Measurements from ENCODE around the gene RPS27A. TPM values are rescaled to one million over a fixed set of nuclear protein-coding genes. Genes with fewer than 3 reads are reported as not detected.
"Not testable (repeated sequence)": the region's sequence is repeated elsewhere in the genome, so short reads cannot be mapped to it uniquely, and the experiment has no call there.

RPS27A gene
- total RNA-seq, 4 donors from 2014 or later: 884 to 1,266 (median 965) TPM

- Histone ChIP-seq H3K4me1 (peaks cover 23 to 24% of the 10 kb centered on the region in 2 donors), H3K36me3 (peaks cover 0 to 73% of the 10 kb centered on the region in 2 donors), H3K27ac (no peak overlapping the region), H3K9me3 (no peaks in the 10 kb centered on the region), H3K27me3 (no peaks in the 10 kb centered on the region), H3K4me3 (no peak overlapping the region)
- intact Hi-C loops (cut with DNase I; ENCODE audit: low total_unique reads): loop anchor here (10.0 kb wide), 1 partner anchor 379 kb away; the partner anchor contains the start of gene PPP4R3B
- in situ Hi-C loops (cut with MboI; ENCODE audit: low sequenced_read_pairs in 4 of 4): no loop called here
- no peak for ATAC-seq
- TF ChIP-seq POLR2A (IDR thresholded peaks at IDR 0.05): no peak
- TF ChIP-seq CTCF (IDR thresholded peaks at IDR 0.05 in 4 of 5, conservative IDR thresholded peaks at IDR 0.05 in 1 of 5): no peak
- DNase-seq: no peak
Measured at GRCh38 chr2:55235724-55236538, 3.4 kb downstream of the RPS27A start.

GRCh38 chr2:55236992-55237543, 4.6 kb downstream of the RPS27A start:
- H3K27me3 ChIP-seq: no peaks in the 10 kb centered on the region
- intact Hi-C loops (cut with DNase I; ENCODE audit: low total_unique reads): loop anchor here (10.0 kb wide), 1 partner anchor 378 kb away; the partner anchor contains the start of gene PPP4R3B
- in situ Hi-C loops (cut with MboI; ENCODE audit: low sequenced_read_pairs in 4 of 4): no loop called here
- no peaks in the 10 kb centered on the region for H3K9me3 ChIP-seq
- no peak overlapping the region for H3K4me3 ChIP-seq
- peaks cover 14 to 17% of the 10 kb centered on the region in 2 donors for H3K4me1 ChIP-seq
- peaks cover 0 to 82% of the 10 kb centered on the region in 2 donors for H3K36me3 ChIP-seq
- TF ChIP-seq CTCF (IDR thresholded peaks at IDR 0.05 in 4 of 5, conservative IDR thresholded peaks at IDR 0.05 in 1 of 5) (no peak), POLR2A (IDR thresholded peaks at IDR 0.05) (no peak)
- H3K27ac ChIP-seq: no peak overlapping the region
- ATAC-seq: no peak
- DNase-seq: no peak

GRCh38 chr2:55239656-55240222, 7.3 kb downstream of the RPS27A start:
- Histone ChIP-seq H3K9me3 (no peaks in the 10 kb centered on the region), H3K27me3 (no peaks in the 10 kb centered on the region), H3K36me3 (peaks cover 0 to 94% of the 10 kb centered on the region in 2 donors), H3K4me3 (no peak overlapping the region), H3K27ac (no peak overlapping the region), H3K4me1 (peaks cover 0 to 2% of the 10 kb centered on the region in 2 donors)
- ATAC-seq: no peak
- TF ChIP-seq POLR2A (IDR thresholded peaks at IDR 0.05): no peak
- no peak for TF ChIP-seq CTCF (IDR thresholded peaks at IDR 0.05 in 4 of 5, conservative IDR thresholded peaks at IDR 0.05 in 1 of 5)
- DNase-seq: no peak
- in situ Hi-C loops (cut with MboI; ENCODE audit: low sequenced_read_pairs in 4 of 4) (no loop called here), intact Hi-C loops (cut with DNase I; ENCODE audit: low total_unique reads) (loop anchor here (10.0 kb wide), 1 partner anchor 375 kb away; the partner anchor contains the start of gene PPP4R3B)

- H3K4me1 ChIP-seq; DNase-seq; H3K27ac ChIP-seq; intact Hi-C loops (cut with DNase I; ENCODE audit: low total_unique reads); H3K9me3 ChIP-seq; in situ Hi-C loops (cut with MboI; ENCODE audit: low sequenced_read_pairs in 4 of 4); H3K27me3 ChIP-seq; H3K4me3 ChIP-seq; ATAC-seq: not testable (repeated sequence)
- peaks cover 0 to 94% of the 10 kb centered on the region in 2 donors for H3K36me3 ChIP-seq
Measured at GRCh38 chr2:55241582-55241981, 9.1 kb downstream of the RPS27A start.

GRCh38 chr2:55242617-55243016, 10.1 kb downstream of the RPS27A start:
- intact Hi-C loops (cut with DNase I; ENCODE audit: low total_unique reads): no loop called here
- in situ Hi-C loops (cut with MboI; ENCODE audit: low sequenced_read_pairs in 4 of 4): no loop called here
- no peak for TF ChIP-seq POLR2A (IDR thresholded peaks at IDR 0.05)
- no peak for TF ChIP-seq CTCF (IDR thresholded peaks at IDR 0.05 in 4 of 5, conservative IDR thresholded peaks at IDR 0.05 in 1 of 5)

More at GRCh38 chr2:55242617-55243016, 10.1 kb downstream of the RPS27A start:
- H3K27ac ChIP-seq: no peak overlapping the region
- no peaks in the 10 kb centered on the region for H3K9me3 ChIP-seq
- H3K36me3 ChIP-seq: peaks cover 0 to 97% of the 10 kb centered on the region in 2 donors
- H3K4me3 ChIP-seq: no peak overlapping the region
- DNase-seq (no peak), ATAC-seq (no peak)
- H3K4me1 ChIP-seq: no peaks in the 10 kb centered on the region
- H3K27me3 ChIP-seq: no peaks in the 10 kb centered on the region

Measured in gastrocnemius medialis (tissue), 4 donors.